HEK293T (cell line): ENCODE measurements around the gene SPX.

ENCODE experiments used
- CTCF ChIA-PET: fragments of 350-600 bp; formaldehyde crosslinking; extraction: SDS; loops from one replicate; lab custom pipeline; 2021; ENCODE audit warnings: antibody characterized with exemption, inconsistent platforms; lab: Yijun Ruan, JAX
- POLR2A ChIA-PET: fragments of 350-600 bp; formaldehyde crosslinking; extraction: SDS; loops from one replicate; lab custom pipeline; 2020; ENCODE audit warnings: antibody characterized with exemption, inconsistent platforms; lab: Yijun Ruan, JAX
- DNase-seq: peaks from one replicate; pipeline ENCODE4 v3.0.0; 2012; ENCODE audit warnings: mixed read lengths; ENCODE audit errors: extremely low spot score
- ARNT ChIP-seq: fragments of 450-650 bp; IDR thresholded peaks from 2 replicates; pipeline ENCODE4 v1.6.1; 2017; ENCODE audit warnings: mild to moderate bottlenecking
- BHLHE40 ChIP-seq: fragments of 450-650 bp; IDR thresholded peaks from 2 replicates; pipeline ENCODE4 v1.6.1; 2016; ENCODE audit warnings: mild to moderate bottlenecking, moderate library complexity, borderline replicate concordance
- CTBP1 ChIP-seq: fragments of 450-650 bp; IDR thresholded peaks from 2 replicates; pipeline ENCODE4 v1.6.1; 2016; ENCODE audit warnings: borderline replicate concordance
- ELF4 ChIP-seq: fragments of 450-650 bp; IDR thresholded peaks from 2 replicates; pipeline ENCODE4 v1.6.1; 2017; ENCODE audit warnings: antibody characterized with exemption
- FOXA1 ChIP-seq: fragments of 450-650 bp; IDR thresholded peaks from 2 replicates; pipeline ENCODE4 v1.6.1; 2016; ENCODE audit warnings: mild to moderate bottlenecking
- FOXK2 ChIP-seq: fragments of 450-650 bp; IDR thresholded peaks from 2 replicates; pipeline ENCODE4 v1.6.1; 2016; ENCODE audit warnings: mild to moderate bottlenecking
- FOXM1 ChIP-seq: fragments of 450-650 bp; IDR thresholded peaks from 2 replicates; pipeline ENCODE4 v1.6.1; 2017; ENCODE audit warnings: mild to moderate bottlenecking, borderline replicate concordance
- HDGF ChIP-seq: fragments of 450-650 bp; IDR thresholded peaks from 2 replicates; pipeline ENCODE4 v1.6.1; 2017; ENCODE audit warnings: antibody characterized with exemption, borderline replicate concordance
- L3MBTL2 ChIP-seq: fragments of 450-650 bp; conservative IDR thresholded peaks from 2 replicates; pipeline ENCODE4 v1.6.1; 2016; ENCODE audit warnings: mild to moderate bottlenecking
- LEF1 ChIP-seq: fragments of 450-650 bp; IDR thresholded peaks from 2 replicates; pipeline ENCODE4 v1.6.1; 2017; ENCODE audit warnings: mild to moderate bottlenecking, borderline replicate concordance
- NFRKB ChIP-seq: fragments of 450-650 bp; IDR thresholded peaks from 2 replicates; pipeline ENCODE4 v1.6.1; 2016; ENCODE audit warnings: mild to moderate bottlenecking, moderate library complexity
- PKNOX1 ChIP-seq: fragments of 450-650 bp; IDR thresholded peaks from 2 replicates; pipeline ENCODE4 v1.6.1; 2016
- SP1 ChIP-seq: fragments of 450-650 bp; IDR thresholded peaks from 2 replicates; pipeline ENCODE4 v1.6.1; 2017
- SUZ12 ChIP-seq: fragments of 450-650 bp; IDR thresholded peaks from 2 replicates; pipeline ENCODE4 v1.6.1; 2016; ENCODE audit warnings: mild to moderate bottlenecking
- TARDBP ChIP-seq: fragments of 450-650 bp; IDR thresholded peaks from 2 replicates; pipeline ENCODE4 v1.6.1; 2016
- ZNF384 ChIP-seq: fragments of 450-650 bp; IDR thresholded peaks from 2 replicates; pipeline ENCODE4 v1.6.1; 2016

The SPX gene

GRCh38 chr12:21573733-21574358, 47.8 kb downstream of the SPX start:
- CTCF ChIA-PET: no interaction called here
- POLR2A ChIA-PET: no interaction called here
- DNase-seq: no peak
- TF ChIP-seq PKNOX1 (no peak), FOXK2 (no peak), FOXM1 (no peak), L3MBTL2 (no peak), TARDBP (no peak), HDGF (no peak), NFRKB (no peak), SP1 (no peak), ARNT (no peak), SUZ12 (no peak), LEF1 (no peak), ELF4 (no peak), BHLHE40 (no peak), ZNF384 (no peak), FOXA1 (no peak), CTBP1 (no peak)

GRCh38 chr12:21576431-21576830, 50.3 kb downstream of the SPX start:
- ChIA-PET POLR2A (no interaction called here), CTCF (no interaction called here)
- no peak for DNase-seq
- no peak for TF ChIP-seq SUZ12
- TF ChIP-seq BHLHE40: no peak
- no peak for TF ChIP-seq LEF1
- no peak for TF ChIP-seq TARDBP
- TF ChIP-seq FOXM1: no peak
- no peak for TF ChIP-seq ZNF384
- no peak for TF ChIP-seq ARNT
- no peak for TF ChIP-seq FOXK2
- TF ChIP-seq L3MBTL2: no peak
- no peak for TF ChIP-seq CTBP1
- TF ChIP-seq FOXA1: no peak
- TF ChIP-seq ELF4: no peak
- no peak for TF ChIP-seq HDGF
- no peak for TF ChIP-seq PKNOX1

- ChIA-PET POLR2A (no interaction called here), CTCF (no interaction called here)
- no peak for TF ChIP-seq LEF1
- TF ChIP-seq FOXA1: no peak
- TF ChIP-seq SP1: no peak
- no peak for TF ChIP-seq ZNF384
- no peak for TF ChIP-seq TARDBP
- no peak for TF ChIP-seq FOXK2
- TF ChIP-seq SUZ12: no peak
- no peak for TF ChIP-seq FOXM1
- no peak for TF ChIP-seq HDGF
- no peak for TF ChIP-seq CTBP1
- no peak for TF ChIP-seq ELF4
- TF ChIP-seq NFRKB: no peak
- no peak for TF ChIP-seq ARNT
- no peak for DNase-seq
Observed at GRCh38 chr12:21577516-21577915, 51.4 kb downstream of the SPX start.

- TF ChIP-seq ELF4 (no peak), CTBP1 (no peak), PKNOX1 (no peak), TARDBP (no peak), SP1 (no peak), ZNF384 (no peak), HDGF (no peak), FOXA1 (no peak), SUZ12 (no peak)
Observed at GRCh38 chr12:21580748-21581516, 54.8 kb downstream of the SPX start.

More at GRCh38 chr12:21580748-21581516, 54.8 kb downstream of the SPX start:
- ChIA-PET POLR2A (no interaction called here), CTCF (no interaction called here)
- DNase-seq: no peak
